ENCODE measurements around the gene ADAMTS16.

ADAMTS16 gene

GRCh38 chr5:5320062-5320805 is 180.1 kb downstream of the ADAMTS16 start:
- 95% methylated on average over 10 of the region's 15 CpGs for WGBS
- Histone ChIP-seq H3K4me3 (ENCODE audit: insufficient read depth in 1 of 2, low read depth in 1 of 2, low read length in 2 of 2) (no peak overlapping the region), H2AK5ac (ENCODE audit: low read length, severe bottlenecking) (no peak overlapping the region), H3K9me3 (ENCODE audit: control insufficient read depth, low read length) (no peaks in the 10 kb centered on the region), H2AFZ (ENCODE audit: low read depth, low read length) (no peak overlapping the region), H2BK15ac (ENCODE audit: low read depth, poor library complexity, severe bottlenecking) (no peak overlapping the region), H3K4me1 (ENCODE audit: control insufficient read depth, insufficient read depth, low read depth, low read length) (peaks cover 3% of the 10 kb centered on the region), H3K18ac (ENCODE audit: low read depth in 1 of 2, low read length in 2 of 2) (no peak overlapping the region), H3K4ac (ENCODE audit: low read depth in 1 of 2, low read length in 2 of 2) (no peak overlapping the region), H2BK120ac (ENCODE audit: low read depth, low read length) (no peak overlapping the region), H2BK12ac (ENCODE audit: low read length in 2 of 2) (no peak overlapping the region), H4K91ac (ENCODE audit: low read length) (no peak overlapping the region), H3K23ac (ENCODE audit: low read length in 2 of 2) (no peak overlapping the region), H3K9ac (ENCODE audit: low read length) (no peak overlapping the region), H3K27me3 (ENCODE audit: control insufficient read depth in 1 of 2, insufficient read depth in 1 of 2, low read length in 2 of 2) (peaks cover 0 to 8% of the 10 kb centered on the region in 2 experiments), H3K4me2 (ENCODE audit: low read length, poor library complexity, severe bottlenecking) (no peak overlapping the region), H3K14ac (ENCODE audit: low read length in 2 of 2) (no peak overlapping the region), H2BK5ac (ENCODE audit: low read depth, low read length, poor library complexity, severe bottlenecking) (no peak overlapping the region), H3K36me3 (ENCODE audit: control insufficient read depth in 1 of 2, insufficient read depth in 2 of 2, low read depth in 1 of 2, low read length in 2 of 2) (no peaks in the 10 kb centered on the region), H3K27ac (ENCODE audit: low read length, poor library complexity, severe bottlenecking) (no peak overlapping the region), H4K8ac (ENCODE audit: low read length) (no peak overlapping the region), H3K79me1 (replicated peaks; ENCODE audit: low read length, poor library complexity, severe bottlenecking) (no peaks in the 10 kb centered on the region)
- DNase-seq, result no peak

- DNase-seq, result no peak
- Histone ChIP-seq H3K4me1 (ENCODE audit: control insufficient read depth, insufficient read depth, low read depth, low read length) (peaks cover 7% of the 10 kb centered on the region), H3K27ac (ENCODE audit: low read length, poor library complexity, severe bottlenecking) (no peak overlapping the region), H2BK120ac (ENCODE audit: low read depth, low read length) (no peak overlapping the region), H3K27me3 (ENCODE audit: control insufficient read depth in 1 of 2, insufficient read depth in 1 of 2, low read length in 2 of 2) (peaks cover 0 to 15% of the 10 kb centered on the region in 2 experiments), H3K79me1 (replicated peaks; ENCODE audit: low read length, poor library complexity, severe bottlenecking) (no peaks in the 10 kb centered on the region), H2AFZ (ENCODE audit: low read depth, low read length) (no peak overlapping the region), H3K36me3 (ENCODE audit: control insufficient read depth in 1 of 2, insufficient read depth in 2 of 2, low read depth in 1 of 2, low read length in 2 of 2) (no peaks in the 10 kb centered on the region), H2BK12ac (ENCODE audit: low read length in 2 of 2) (no peak overlapping the region), H2BK15ac (ENCODE audit: low read depth, poor library complexity, severe bottlenecking) (no peak overlapping the region), H3K23ac (ENCODE audit: low read length in 2 of 2) (no peak overlapping the region), H3K9ac (ENCODE audit: low read length) (no peak overlapping the region), H3K18ac (ENCODE audit: low read depth in 1 of 2, low read length in 2 of 2) (no peak overlapping the region), H3K4me3 (ENCODE audit: insufficient read depth in 1 of 2, low read depth in 1 of 2, low read length in 2 of 2) (no peak overlapping the region), H3K14ac (ENCODE audit: low read length in 2 of 2) (no peak overlapping the region), H2AK5ac (ENCODE audit: low read length, severe bottlenecking) (no peak overlapping the region), H4K91ac (ENCODE audit: low read length) (no peak overlapping the region), H3K4ac (ENCODE audit: low read depth in 1 of 2, low read length in 2 of 2) (no peak overlapping the region), H3K4me2 (ENCODE audit: low read length, poor library complexity, severe bottlenecking) (no peak overlapping the region), H2BK5ac (ENCODE audit: low read depth, low read length, poor library complexity, severe bottlenecking) (no peak overlapping the region), H3K9me3 (ENCODE audit: control insufficient read depth, low read length) (no peaks in the 10 kb centered on the region), H4K8ac (ENCODE audit: low read length) (no peak overlapping the region)
- 100% methylated on average over 1 of the region's 2 CpGs for WGBS
These were observed 181.0 kb downstream of the ADAMTS16 start for GRCh38 chr5:5321137-5321536.

- H3K18ac ChIP-seq (ENCODE audit: low read depth in 1 of 2, low read length in 2 of 2), result no peak overlapping the region
- no peaks in the 10 kb centered on the region for H3K36me3 ChIP-seq (ENCODE audit: control insufficient read depth in 1 of 2, insufficient read depth in 2 of 2, low read depth in 1 of 2, low read length in 2 of 2)
- H2BK12ac ChIP-seq (ENCODE audit: low read length in 2 of 2), result no peak overlapping the region
- DNase-seq, result no peak
- H3K27ac ChIP-seq (ENCODE audit: low read length, poor library complexity, severe bottlenecking), result no peak overlapping the region
- no peak overlapping the region for H3K14ac ChIP-seq (ENCODE audit: low read length in 2 of 2)
- H3K9ac ChIP-seq (ENCODE audit: low read length), result no peak overlapping the region
- H3K4me1 ChIP-seq (ENCODE audit: control insufficient read depth, insufficient read depth, low read depth, low read length), result peaks cover 13% of the 10 kb centered on the region
- no peak overlapping the region for H2AFZ ChIP-seq (ENCODE audit: low read depth, low read length)
- H3K4me2 ChIP-seq (ENCODE audit: low read length, poor library complexity, severe bottlenecking), result no peak overlapping the region
- no peak overlapping the region for H2AK5ac ChIP-seq (ENCODE audit: low read length, severe bottlenecking)
- H3K79me1 ChIP-seq (replicated peaks; ENCODE audit: low read length, poor library complexity, severe bottlenecking), result no peaks in the 10 kb centered on the region
- no peaks in the 10 kb centered on the region for H3K9me3 ChIP-seq (ENCODE audit: control insufficient read depth, low read length)
- no peak overlapping the region for H3K23ac ChIP-seq (ENCODE audit: low read length in 2 of 2)
- no peak overlapping the region for H4K91ac ChIP-seq (ENCODE audit: low read length)
- H3K4me3 ChIP-seq (ENCODE audit: insufficient read depth in 1 of 2, low read depth in 1 of 2, low read length in 2 of 2), result no peak overlapping the region
- H2BK15ac ChIP-seq (ENCODE audit: low read depth, poor library complexity, severe bottlenecking), result no peak overlapping the region
- H2BK5ac ChIP-seq (ENCODE audit: low read depth, low read length, poor library complexity, severe bottlenecking), result no peak overlapping the region
- H2BK120ac ChIP-seq (ENCODE audit: low read depth, low read length), result no peak overlapping the region
- no peak overlapping the region for H4K8ac ChIP-seq (ENCODE audit: low read length)
- H3K27me3 ChIP-seq (ENCODE audit: control insufficient read depth in 1 of 2, insufficient read depth in 1 of 2, low read length in 2 of 2), result peaks cover 10 to 26% of the 10 kb centered on the region in 2 experiments
- H3K4ac ChIP-seq (ENCODE audit: low read depth in 1 of 2, low read length in 2 of 2), result no peak overlapping the region
- 100% methylated on average over 2 of the region's 2 CpGs for WGBS
These were observed 183.4 kb downstream of the ADAMTS16 start for GRCh38 chr5:5323551-5323950.

DNA sequence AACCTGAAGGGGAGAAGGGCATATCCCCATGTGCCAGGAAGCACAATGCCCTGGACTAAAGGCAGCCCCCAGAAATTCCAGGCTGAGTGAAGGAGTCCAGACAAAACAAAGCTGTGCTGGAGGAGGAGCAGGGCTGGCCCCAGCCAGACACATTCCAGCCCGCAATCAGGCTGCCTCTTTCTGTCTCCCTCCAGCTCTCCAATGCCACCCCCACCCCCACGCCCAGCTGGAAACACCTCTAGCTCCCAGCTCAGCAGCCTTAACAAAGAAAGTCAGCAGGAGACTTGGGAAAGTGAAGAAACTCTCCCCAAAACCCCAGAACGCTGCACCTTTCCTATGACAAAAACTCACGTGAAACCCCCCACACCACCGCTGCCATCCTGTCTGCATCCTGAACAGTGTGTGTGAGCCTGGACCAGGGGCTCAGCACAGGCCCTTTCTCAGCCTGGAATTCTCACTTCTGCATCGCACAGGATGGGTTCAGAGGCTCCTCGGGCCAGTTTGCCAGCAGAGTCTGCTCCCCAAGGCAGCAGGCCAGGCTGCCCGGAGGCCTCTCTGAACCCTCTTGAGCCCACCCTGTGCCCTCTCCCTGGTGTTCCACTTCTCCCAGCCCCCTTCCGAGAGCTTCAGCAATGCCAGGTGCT is 186.1 kb downstream of the ADAMTS16 start:
- H4K8ac ChIP-seq (ENCODE audit: low read length), result no peak overlapping the region
- H3K14ac ChIP-seq (ENCODE audit: low read length in 2 of 2), result no peak overlapping the region
- H3K9ac ChIP-seq (ENCODE audit: low read length), result no peak overlapping the region
- H3K9me3 ChIP-seq (ENCODE audit: control insufficient read depth, low read length), result no peaks in the 10 kb centered on the region
- H3K4me2 ChIP-seq (ENCODE audit: low read length, poor library complexity, severe bottlenecking), result no peak overlapping the region
- H2AK5ac ChIP-seq (ENCODE audit: low read length, severe bottlenecking), result peak overlapping the region; percentile 36
- no peak overlapping the region for H2BK5ac ChIP-seq (ENCODE audit: low read depth, low read length, poor library complexity, severe bottlenecking)
- 55% methylated on average over 9 of the region's 9 CpGs for WGBS
- no peak overlapping the region for H2BK120ac ChIP-seq (ENCODE audit: low read depth, low read length)
- no peak overlapping the region for H3K4me3 ChIP-seq (ENCODE audit: insufficient read depth in 1 of 2, low read depth in 1 of 2, low read length in 2 of 2)
- H3K27me3 ChIP-seq (ENCODE audit: control insufficient read depth in 1 of 2, insufficient read depth in 1 of 2, low read length in 2 of 2), result peaks cover 10 to 34% of the 10 kb centered on the region in 2 experiments
- no peaks in the 10 kb centered on the region for H3K79me1 ChIP-seq (replicated peaks; ENCODE audit: low read length, poor library complexity, severe bottlenecking)
- H3K23ac ChIP-seq (ENCODE audit: low read length in 2 of 2), result no peak overlapping the region
- H3K27ac ChIP-seq (ENCODE audit: low read length, poor library complexity, severe bottlenecking), result no peak overlapping the region
- H3K36me3 ChIP-seq (ENCODE audit: control insufficient read depth in 1 of 2, insufficient read depth in 2 of 2, low read depth in 1 of 2, low read length in 2 of 2), result no peaks in the 10 kb centered on the region
- H4K91ac ChIP-seq (ENCODE audit: low read length), result no peak overlapping the region
- peaks cover 15% of the 10 kb centered on the region for H3K4me1 ChIP-seq (ENCODE audit: control insufficient read depth, insufficient read depth, low read depth, low read length)
- no peak for DNase-seq
- no peak overlapping the region for H3K4ac ChIP-seq (ENCODE audit: low read depth in 1 of 2, low read length in 2 of 2)
- no peak overlapping the region for H2BK12ac ChIP-seq (ENCODE audit: low read length in 2 of 2)
- no peak overlapping the region for H2AFZ ChIP-seq (ENCODE audit: low read depth, low read length)
- H3K18ac ChIP-seq (ENCODE audit: low read depth in 1 of 2, low read length in 2 of 2), result no peak overlapping the region
- H2BK15ac ChIP-seq (ENCODE audit: low read depth, poor library complexity, severe bottlenecking), result no peak overlapping the region

Data from mesenchymal stem cell (in vitro differentiated cells and primary cell).